ENCODE data around the gene CHAC1.

DNA sequence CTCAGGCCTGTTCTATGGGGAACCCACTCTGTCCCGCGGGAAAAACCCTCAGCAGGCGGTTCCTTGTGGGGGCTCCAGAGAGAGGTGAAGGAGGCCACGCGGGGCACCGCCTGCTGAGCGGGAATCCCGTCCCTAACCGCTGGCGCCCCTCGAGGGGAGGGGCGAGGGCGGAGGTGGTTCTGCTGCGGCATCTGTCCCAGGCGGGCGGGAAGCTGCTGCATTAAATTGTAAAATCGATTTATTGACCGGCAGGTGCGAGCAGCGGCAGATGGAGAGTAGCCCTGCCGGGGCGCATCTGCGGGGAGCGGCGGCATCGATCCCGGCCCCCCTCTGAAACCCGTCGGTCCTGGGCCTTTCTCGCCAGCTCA, 27.8 kb upstream of the CHAC1 start:
- no peak for TF ChIP-seq CTCF (IDR thresholded peaks at IDR 0.05)
- no peak for TF ChIP-seq POLR2A (IDR thresholded peaks at IDR 0.05)
- no peak for TF ChIP-seq POLR2AphosphoS5 (IDR thresholded peaks at IDR 0.05)

All from breast epithelium (tissue), 3 donors.